Measurements from ENCODE around the gene PTTG2. TPM values are rescaled to one million over a fixed set of nuclear protein-coding genes. Genes with fewer than 3 reads are reported as not detected.

The PTTG2 gene
- total RNA-seq, 6 experiments from 2014 or later: 0.32 TPM; not detected in 5

- Histone ChIP-seq H3K27ac (no peak overlapping the region), H3K27me3 (no peaks in the 10 kb centered on the region), H3K36me3 (no peaks in the 10 kb centered on the region), H3K4me3 (no peak overlapping the region), H3K9me3 (no peaks in the 10 kb centered on the region), H3K4me1 (no peaks in the 10 kb centered on the region)
- TF ChIP-seq POLR2A (IDR thresholded peaks at IDR 0.05): no peak
- no peak for TF ChIP-seq CTCF (IDR thresholded peaks at IDR 0.05)
- intact Hi-C loops (cut with DNase I): no loop called here
- WGBS (ENCODE audit: insufficient coverage, low coverage, low lambda C conversion rate, missing lambda C conversion rate): 94% methylated on average over 5 of the region's 5 CpGs
- no peak for DNase-seq
- ATAC-seq: no peak
These were observed 35.2 kb downstream of the PTTG2 start for GRCh38 chr4:37995299-37995821.

GRCh38 chr4:37995981-37996775 is 36.0 kb downstream of the PTTG2 start:
- no peak for TF ChIP-seq POLR2A (IDR thresholded peaks at IDR 0.05)
- TF ChIP-seq CTCF (IDR thresholded peaks at IDR 0.05): no peak
- 81% methylated on average over 6 of the region's 7 CpGs for WGBS (ENCODE audit: insufficient coverage, low coverage, low lambda C conversion rate, missing lambda C conversion rate)
- ATAC-seq: no peak
- H3K27me3 ChIP-seq: no peaks in the 10 kb centered on the region
- no peaks in the 10 kb centered on the region for H3K9me3 ChIP-seq
- no peak overlapping the region for H3K4me3 ChIP-seq
- no peak for DNase-seq
- H3K4me1 ChIP-seq: no peaks in the 10 kb centered on the region
- intact Hi-C loops (cut with DNase I): no loop called here
- H3K36me3 ChIP-seq: no peaks in the 10 kb centered on the region
- no peak overlapping the region for H3K27ac ChIP-seq

- H3K9me3 ChIP-seq: no peaks in the 10 kb centered on the region
- H3K36me3 ChIP-seq: no peaks in the 10 kb centered on the region
- ATAC-seq: no peak
- H3K4me1 ChIP-seq: no peaks in the 10 kb centered on the region
- H3K27ac ChIP-seq: no peak overlapping the region
- intact Hi-C loops (cut with DNase I): no loop called here
- no peak overlapping the region for H3K4me3 ChIP-seq
- TF ChIP-seq POLR2A (IDR thresholded peaks at IDR 0.05) (no peak), CTCF (IDR thresholded peaks at IDR 0.05) (no peak)
- no peaks in the 10 kb centered on the region for H3K27me3 ChIP-seq
- DNase-seq: no peak
- 93% methylated on average over 8 of the region's 9 CpGs for WGBS (ENCODE audit: insufficient coverage, low coverage, low lambda C conversion rate, missing lambda C conversion rate)
These were observed 38.0 kb downstream of the PTTG2 start for GRCh38 chr4:37998226-37998625.

GRCh38 chr4:37999000-37999716 is 39.0 kb downstream of the PTTG2 start:
- WGBS (ENCODE audit: insufficient coverage, low coverage, low lambda C conversion rate, missing lambda C conversion rate): 45% methylated on average over 10 of the region's 12 CpGs
- TF ChIP-seq POLR2A (IDR thresholded peaks at IDR 0.05): no peak
- no peak for TF ChIP-seq CTCF (IDR thresholded peaks at IDR 0.05)
- DNase-seq (peak in 1 of 3 donors; percentile 33), ATAC-seq (peak; percentile 78 to 95 (median 87))
- H3K4me1 ChIP-seq: no peaks in the 10 kb centered on the region
- H3K27ac ChIP-seq: peak overlapping the region in 1 of 3 donors; percentile 35
- intact Hi-C loops (cut with DNase I): no loop called here
- peak overlapping the region in 1 of 3 donors; percentile 13 for H3K4me3 ChIP-seq
- H3K36me3 ChIP-seq: no peaks in the 10 kb centered on the region
- H3K9me3 ChIP-seq: no peaks in the 10 kb centered on the region
- no peaks in the 10 kb centered on the region for H3K27me3 ChIP-seq
